PFSK-1 (cell line): ENCODE measurements around the gene LRMDA.

Experiments used
- POLR2AphosphoS5 ChIP-seq: IDR thresholded peaks from 2 replicates; pipeline ENCODE4 v1.6.1; 2012; ENCODE audit warnings: low read depth, mild to moderate bottlenecking, control low read depth, low read length, moderate library complexity
- SIN3A ChIP-seq: IDR thresholded peaks from 2 replicates; pipeline ENCODE4 v1.6.1; 2012; ENCODE audit warnings: mild to moderate bottlenecking, low read length, moderate library complexity, borderline replicate concordance; ENCODE audit not compliant: insufficient read depth
- TF ChIP-seq, protein P1 (sequence below), 2 experiments: IDR thresholded peaks; 2 replicates each; pipeline versions ENCODE4 v1.6.1 to v1.8.0; 2011 to 2012; ENCODE audit warnings: low read depth in 2 of 2, low read length in 2 of 2, control low read depth in 1 of 2, inconsistent platforms in 1 of 2, mild to moderate bottlenecking in 1 of 2, moderate library complexity in 1 of 2; ENCODE audit not compliant: insufficient read depth in 1 of 2

DNA sequence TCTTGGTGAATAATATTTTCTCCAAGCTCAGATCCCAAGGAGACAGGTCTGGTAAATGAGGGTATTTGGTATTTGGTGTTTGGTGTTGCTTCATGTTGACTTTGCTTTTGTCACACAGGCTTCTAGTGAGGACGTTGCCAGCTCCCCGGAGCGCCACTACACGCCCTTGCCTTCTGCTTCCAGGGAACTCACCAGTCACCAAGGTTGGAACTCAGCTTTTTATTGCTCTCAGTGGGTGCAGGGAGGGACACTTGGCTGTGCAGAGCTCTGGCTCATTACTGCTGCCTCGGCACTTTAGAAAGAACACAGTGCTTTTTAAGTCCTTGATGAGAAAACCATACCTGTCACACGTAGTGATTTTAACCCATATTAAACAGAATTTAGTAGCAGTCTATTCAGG is 892.9 kb downstream of the LRMDA start:
- no peak for TF ChIP-seq POLR2AphosphoS5
- TF ChIP-seq SIN3A, result no peak
- TF ChIP-seq, protein P1, sequence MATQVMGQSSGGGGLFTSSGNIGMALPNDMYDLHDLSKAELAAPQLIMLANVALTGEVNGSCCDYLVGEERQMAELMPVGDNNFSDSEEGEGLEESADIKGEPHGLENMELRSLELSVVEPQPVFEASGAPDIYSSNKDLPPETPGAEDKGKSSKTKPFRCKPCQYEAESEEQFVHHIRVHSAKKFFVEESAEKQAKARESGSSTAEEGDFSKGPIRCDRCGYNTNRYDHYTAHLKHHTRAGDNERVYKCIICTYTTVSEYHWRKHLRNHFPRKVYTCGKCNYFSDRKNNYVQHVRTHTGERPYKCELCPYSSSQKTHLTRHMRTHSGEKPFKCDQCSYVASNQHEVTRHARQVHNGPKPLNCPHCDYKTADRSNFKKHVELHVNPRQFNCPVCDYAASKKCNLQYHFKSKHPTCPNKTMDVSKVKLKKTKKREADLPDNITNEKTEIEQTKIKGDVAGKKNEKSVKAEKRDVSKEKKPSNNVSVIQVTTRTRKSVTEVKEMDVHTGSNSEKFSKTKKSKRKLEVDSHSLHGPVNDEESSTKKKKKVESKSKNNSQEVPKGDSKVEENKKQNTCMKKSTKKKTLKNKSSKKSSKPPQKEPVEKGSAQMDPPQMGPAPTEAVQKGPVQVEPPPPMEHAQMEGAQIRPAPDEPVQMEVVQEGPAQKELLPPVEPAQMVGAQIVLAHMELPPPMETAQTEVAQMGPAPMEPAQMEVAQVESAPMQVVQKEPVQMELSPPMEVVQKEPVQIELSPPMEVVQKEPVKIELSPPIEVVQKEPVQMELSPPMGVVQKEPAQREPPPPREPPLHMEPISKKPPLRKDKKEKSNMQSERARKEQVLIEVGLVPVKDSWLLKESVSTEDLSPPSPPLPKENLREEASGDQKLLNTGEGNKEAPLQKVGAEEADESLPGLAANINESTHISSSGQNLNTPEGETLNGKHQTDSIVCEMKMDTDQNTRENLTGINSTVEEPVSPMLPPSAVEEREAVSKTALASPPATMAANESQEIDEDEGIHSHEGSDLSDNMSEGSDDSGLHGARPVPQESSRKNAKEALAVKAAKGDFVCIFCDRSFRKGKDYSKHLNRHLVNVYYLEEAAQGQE (IDR thresholded peaks at IDR 0.05; ENCODE audit: insufficient read depth in 1 of 2, low read depth in 2 of 2, low read length in 2 of 2), result no peak
